Activated naive CD8-positive, alpha-beta T cell treated with anti-CD3 and anti-CD28 coated beads, Interleukin-2, amount 50 U/mL, for 24 hours (primary cell): ENCODE results near the gene TEX2.

ENCODE experiments used
- ATAC-seq: fragments of 150-1000 bp; cut with Tn5 transposase; one replicate; pipeline ENCODE4 v1.10.0; 2021
- DNase-seq: peaks from one replicate; pipeline ENCODE4 v3.0.0; 2021
- H3K27ac Mint-ChIP-seq: one replicate; pipeline ENCODE4 v1.8.0; 2021; ENCODE audit warnings: mild to moderate bottlenecking, mixed read lengths
- H3K27me3 Mint-ChIP-seq: one replicate; pipeline ENCODE4 v1.8.0; 2021; ENCODE audit warnings: mixed read lengths
- H3K36me3 Mint-ChIP-seq: one replicate; pipeline ENCODE4 v1.8.0; 2021; ENCODE audit warnings: low read depth, mixed read lengths
- H3K4me1 Mint-ChIP-seq: one replicate; pipeline ENCODE4 v1.8.0; 2021; ENCODE audit warnings: mixed read lengths
- H3K4me3 Mint-ChIP-seq: one replicate; pipeline ENCODE4 v1.8.0; 2021; ENCODE audit warnings: mild to moderate bottlenecking, moderate library complexity, mixed read lengths
- H3K9me3 Mint-ChIP-seq: one replicate; pipeline ENCODE4 v1.8.0; 2021; ENCODE audit warnings: mixed read lengths

The TEX2 gene

DNA sequence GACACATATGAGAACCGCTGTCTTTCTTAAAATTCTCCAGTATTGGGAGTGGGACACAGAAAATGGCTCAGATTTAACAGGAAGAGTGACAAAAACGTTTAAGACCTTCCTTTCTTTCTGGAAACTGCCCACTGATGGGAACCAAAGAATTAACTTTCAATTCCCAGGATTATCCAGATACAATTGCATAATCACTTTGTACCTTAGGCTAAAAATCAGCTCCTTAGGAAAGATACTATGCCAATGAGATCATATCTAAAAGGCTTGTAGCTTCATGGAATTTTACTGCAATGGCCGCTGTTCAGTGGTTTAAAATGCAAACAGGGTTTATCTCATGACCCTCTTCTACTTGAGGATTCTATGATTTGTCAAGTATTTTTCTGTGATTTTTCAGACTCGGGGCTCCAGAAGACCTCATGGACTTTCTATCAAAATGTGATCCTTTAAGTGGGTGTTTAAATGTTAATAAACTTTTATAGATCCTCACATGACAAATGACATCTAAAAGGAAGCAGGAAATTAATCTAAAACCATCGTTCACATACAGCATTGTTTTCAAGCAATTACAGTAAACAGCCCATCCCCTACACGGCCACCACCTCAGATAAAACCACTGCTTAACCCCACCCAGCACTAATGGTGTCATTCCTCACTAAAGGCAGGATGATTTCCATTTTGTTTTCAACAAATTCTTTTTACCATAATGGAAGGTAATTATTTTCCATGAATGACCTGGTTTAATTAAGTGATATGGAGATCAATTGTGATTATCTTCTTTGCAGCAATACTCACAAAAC, 101.5 kb downstream of the TEX2 start:
- H3K9me3 Mint-ChIP-seq, result no peaks in the 10 kb centered on the region
- DNase-seq (no peak), ATAC-seq (no peak)
- H3K36me3 Mint-ChIP-seq, result peaks cover 10% of the 10 kb centered on the region
- H3K4me3 Mint-ChIP-seq, result no peak overlapping the region
- no peak overlapping the region for H3K27ac Mint-ChIP-seq
- H3K27me3 Mint-ChIP-seq, result no peaks in the 10 kb centered on the region
- H3K4me1 Mint-ChIP-seq, result no peaks in the 10 kb centered on the region

DNA sequence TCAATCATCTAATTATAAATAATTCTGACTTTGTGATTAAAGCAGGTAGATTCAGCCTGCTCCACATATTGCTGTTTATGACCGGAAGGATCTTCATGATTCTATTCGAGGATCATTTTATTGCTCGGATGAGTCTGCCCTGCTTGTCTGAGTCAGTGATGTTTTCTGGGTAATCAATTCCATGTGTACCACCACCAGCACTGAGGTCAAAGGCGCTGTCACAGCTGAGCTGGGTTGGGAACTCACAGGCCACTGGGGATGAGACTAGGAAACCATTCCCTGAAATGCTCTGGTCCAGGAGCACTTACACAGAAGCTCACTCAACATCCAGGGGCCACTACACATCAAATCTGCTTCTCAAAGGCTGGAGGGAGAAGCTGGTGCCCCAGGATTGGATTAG, 102.7 kb downstream of the TEX2 start:
- DNase-seq, result no peak
- Mint-ChIP-seq H3K27ac (no peak overlapping the region), H3K4me3 (no peak overlapping the region), H3K27me3 (no peaks in the 10 kb centered on the region), H3K9me3 (no peaks in the 10 kb centered on the region), H3K36me3 (peaks cover 6% of the 10 kb centered on the region), H3K4me1 (no peaks in the 10 kb centered on the region)
- no peak for ATAC-seq

DNA sequence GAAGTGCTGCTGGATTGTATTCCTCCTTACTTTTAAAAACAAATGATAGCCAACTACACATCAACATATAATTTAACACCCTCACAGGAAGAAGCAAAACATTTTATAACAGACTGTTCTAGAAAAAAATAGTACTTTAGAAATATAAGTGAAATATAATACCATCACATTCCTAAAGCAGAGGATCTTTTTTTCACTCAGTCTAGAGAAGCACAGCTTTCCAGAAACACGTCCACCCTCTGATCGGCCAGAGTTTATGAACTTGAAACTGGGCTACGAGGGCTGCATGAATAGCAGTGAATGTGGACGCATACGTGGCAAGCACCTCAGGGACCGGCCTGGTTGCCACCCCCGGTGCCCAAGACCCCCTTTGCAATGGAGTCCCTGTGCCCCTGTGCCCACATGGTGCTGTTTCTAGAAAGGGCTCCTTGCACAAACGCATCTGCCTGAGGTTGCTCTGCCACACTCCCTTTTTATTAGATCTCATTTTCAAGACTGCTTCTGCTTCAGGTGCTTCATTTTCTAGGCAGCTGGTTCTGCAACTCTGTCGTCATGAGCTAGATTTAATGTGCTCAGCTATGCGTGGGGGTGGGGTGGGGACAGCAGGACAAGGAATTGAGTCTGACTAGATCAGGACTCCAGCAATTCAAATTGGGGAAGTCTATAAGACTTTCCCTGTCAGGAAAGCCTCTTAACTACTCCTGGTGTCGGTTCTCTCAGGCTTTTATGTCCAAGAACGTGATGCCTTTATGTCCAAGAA, 104.0 kb downstream of the TEX2 start:
- Mint-ChIP-seq H3K27ac (no peak overlapping the region), H3K4me3 (no peak overlapping the region), H3K27me3 (no peaks in the 10 kb centered on the region), H3K9me3 (no peaks in the 10 kb centered on the region), H3K36me3 (peaks cover 6% of the 10 kb centered on the region), H3K4me1 (no peaks in the 10 kb centered on the region)
- DNase-seq, result no peak
- ATAC-seq, result no peak

DNA sequence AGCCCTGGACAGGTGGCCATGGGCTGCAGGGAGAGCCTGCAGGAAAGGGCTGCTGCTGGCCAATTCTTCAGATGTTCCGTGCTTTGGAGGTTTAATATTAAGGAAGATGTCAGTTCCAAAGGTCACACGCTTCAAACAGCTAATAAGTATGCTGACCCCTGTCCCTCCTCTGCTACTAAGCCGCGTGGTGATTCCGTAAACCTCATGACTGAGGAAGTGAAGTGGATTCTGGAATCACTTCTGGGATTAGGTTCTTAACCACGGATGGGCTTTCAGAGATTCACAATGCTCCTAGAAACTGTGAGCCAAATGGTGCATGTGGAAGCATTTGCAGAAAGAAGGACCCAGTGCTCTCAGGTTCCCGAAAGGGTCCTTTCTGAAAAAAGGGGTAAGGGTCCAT, 104.7 kb downstream of the TEX2 start:
- ATAC-seq (no peak), DNase-seq (no peak)
- peaks cover 6% of the 10 kb centered on the region for H3K36me3 Mint-ChIP-seq
- H3K4me3 Mint-ChIP-seq, result no peak overlapping the region
- no peaks in the 10 kb centered on the region for H3K27me3 Mint-ChIP-seq
- no peak overlapping the region for H3K27ac Mint-ChIP-seq
- no peaks in the 10 kb centered on the region for H3K9me3 Mint-ChIP-seq
- no peaks in the 10 kb centered on the region for H3K4me1 Mint-ChIP-seq

DNA sequence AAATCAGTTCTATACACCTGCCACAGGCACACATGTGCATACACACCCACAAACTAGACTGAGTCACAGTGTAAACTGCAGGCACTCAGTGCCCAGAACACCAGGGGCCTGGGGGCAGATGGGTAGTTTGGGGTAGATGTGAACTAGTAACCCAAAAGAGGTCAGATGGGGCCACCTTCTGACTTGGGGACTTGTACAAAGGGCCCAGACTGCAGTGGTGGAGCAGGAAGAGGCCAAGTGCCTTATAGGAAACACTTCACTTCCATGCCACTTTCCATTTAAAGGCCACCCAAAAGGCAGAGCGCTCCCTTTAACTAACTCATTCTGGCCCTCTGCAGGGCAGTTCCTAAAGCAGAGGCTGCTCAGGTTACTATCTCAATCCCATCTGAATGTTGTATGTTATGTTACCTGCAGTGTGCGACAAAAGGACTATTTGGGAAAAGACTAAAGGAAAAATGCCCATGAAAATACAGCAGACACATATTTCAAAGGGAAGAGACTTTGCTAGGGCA, 105.3 kb downstream of the TEX2 start:
- no peaks in the 10 kb centered on the region for H3K27me3 Mint-ChIP-seq
- H3K27ac Mint-ChIP-seq, result no peak overlapping the region
- ATAC-seq, result no peak
- no peak overlapping the region for H3K4me3 Mint-ChIP-seq
- DNase-seq, result no peak
- no peaks in the 10 kb centered on the region for H3K9me3 Mint-ChIP-seq
- peaks cover 12% of the 10 kb centered on the region for H3K36me3 Mint-ChIP-seq
- H3K4me1 Mint-ChIP-seq, result no peaks in the 10 kb centered on the region

DNA sequence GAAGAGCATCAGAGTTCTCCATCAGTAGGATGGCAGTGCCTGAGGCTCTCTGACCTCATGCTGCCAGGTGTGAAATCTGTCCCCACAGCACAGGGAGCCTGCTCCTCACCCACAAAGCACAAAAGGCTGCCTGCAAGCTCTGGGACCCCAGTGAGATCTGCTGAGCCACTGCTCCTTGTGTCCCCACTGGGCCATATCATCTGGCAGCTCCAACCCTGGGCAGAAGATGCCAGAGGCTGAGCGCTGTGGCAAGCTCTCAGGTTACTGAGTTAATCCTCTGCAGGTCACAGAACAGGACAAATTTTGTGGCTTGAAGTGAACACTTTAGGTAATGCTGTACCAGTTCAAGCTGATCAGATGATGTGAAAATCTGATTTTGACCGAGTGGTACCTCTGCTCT, 106.4 kb downstream of the TEX2 start:
- no peaks in the 10 kb centered on the region for H3K9me3 Mint-ChIP-seq
- H3K27me3 Mint-ChIP-seq, result no peaks in the 10 kb centered on the region
- H3K36me3 Mint-ChIP-seq, result peaks cover 13% of the 10 kb centered on the region
- H3K4me1 Mint-ChIP-seq, result no peaks in the 10 kb centered on the region
- no peak overlapping the region for H3K27ac Mint-ChIP-seq
- ATAC-seq (no peak), DNase-seq (no peak)
- no peak overlapping the region for H3K4me3 Mint-ChIP-seq

DNA sequence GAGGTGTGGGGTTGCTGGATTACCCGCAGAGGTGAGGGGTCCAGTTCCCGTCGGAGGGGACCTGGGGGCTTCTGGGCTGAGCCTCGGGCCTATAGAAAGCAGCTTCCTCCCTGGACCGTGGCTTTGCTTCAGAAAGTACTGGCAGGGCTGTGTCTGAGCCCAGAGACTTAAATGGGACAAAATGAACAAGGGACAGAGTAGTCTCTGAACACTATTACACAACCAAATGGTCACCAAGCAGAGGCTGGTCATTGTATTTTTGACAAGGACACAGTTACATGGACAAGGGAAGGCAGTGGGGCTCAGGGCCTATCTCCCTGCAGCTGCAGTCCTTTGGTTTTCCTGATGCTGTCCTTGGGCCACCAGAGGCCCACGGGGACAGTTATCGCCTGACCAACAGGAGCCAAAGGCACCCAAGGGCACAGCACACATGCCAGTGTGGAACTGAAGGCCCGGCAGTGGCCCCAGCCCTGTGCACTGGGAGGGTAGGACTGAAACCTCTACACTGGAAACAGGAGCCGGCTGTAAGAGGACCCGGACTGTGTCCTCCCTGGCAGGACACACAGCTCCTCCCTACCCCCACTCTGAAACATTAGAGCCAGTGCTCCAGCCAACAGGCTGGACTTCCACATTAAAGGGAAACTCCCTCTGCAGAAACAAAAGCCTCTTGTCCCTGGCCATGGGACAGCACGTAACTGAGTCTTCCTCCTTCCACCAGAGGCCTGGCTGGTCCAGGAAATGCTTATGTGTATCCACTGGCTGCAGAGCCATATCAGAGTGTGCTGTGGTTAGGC, 107.1 kb downstream of the TEX2 start:
- H3K4me3 Mint-ChIP-seq, result no peak overlapping the region
- DNase-seq, result no peak
- no peaks in the 10 kb centered on the region for H3K9me3 Mint-ChIP-seq
- no peak overlapping the region for H3K27ac Mint-ChIP-seq
- peaks cover 12% of the 10 kb centered on the region for H3K36me3 Mint-ChIP-seq
- no peaks in the 10 kb centered on the region for H3K27me3 Mint-ChIP-seq
- no peak for ATAC-seq
- no peaks in the 10 kb centered on the region for H3K4me1 Mint-ChIP-seq

DNA sequence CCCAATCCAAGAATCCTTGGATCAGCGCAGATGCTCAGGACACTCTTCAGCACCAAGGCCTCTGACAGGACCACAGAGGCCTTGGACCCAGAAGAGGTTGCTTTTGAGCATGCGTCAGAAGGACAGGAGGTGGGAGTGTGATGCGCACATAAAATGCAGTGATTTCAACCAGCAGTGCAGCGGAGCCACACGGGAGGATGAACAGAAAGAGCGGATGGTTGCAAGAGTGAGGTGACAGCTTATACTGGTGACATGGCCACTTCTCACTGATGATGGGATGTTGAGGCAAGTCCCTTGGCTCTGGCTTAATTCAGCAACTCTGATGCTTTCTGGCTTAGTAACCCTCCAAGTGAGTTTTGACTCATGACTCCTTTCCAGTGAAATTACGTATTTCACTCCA, 107.9 kb downstream of the TEX2 start:
- H3K4me3 Mint-ChIP-seq, result no peak overlapping the region
- no peaks in the 10 kb centered on the region for H3K9me3 Mint-ChIP-seq
- ATAC-seq (no peak), DNase-seq (no peak)
- H3K27me3 Mint-ChIP-seq, result no peaks in the 10 kb centered on the region
- no peaks in the 10 kb centered on the region for H3K4me1 Mint-ChIP-seq
- H3K27ac Mint-ChIP-seq, result no peak overlapping the region
- H3K36me3 Mint-ChIP-seq, result peaks cover 12% of the 10 kb centered on the region

DNA sequence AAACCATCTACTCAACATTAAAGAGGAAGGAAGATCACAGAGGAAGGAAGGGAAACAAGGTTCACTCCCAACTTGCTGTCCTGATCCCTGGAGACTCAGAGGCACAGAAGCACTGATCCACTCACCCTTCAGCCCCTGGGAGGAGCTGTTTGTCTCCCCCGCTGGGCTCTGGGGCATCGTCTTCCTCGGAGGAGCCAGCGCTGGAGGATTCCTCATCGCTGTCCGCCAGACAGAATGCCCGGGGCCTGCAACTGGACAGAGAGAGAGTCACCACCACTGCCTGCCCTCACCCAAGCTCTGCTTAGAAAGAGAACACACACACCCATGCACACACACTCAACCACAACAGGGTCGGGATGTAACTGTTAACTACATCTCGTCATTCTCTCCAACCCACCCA, 108.3 kb downstream of the TEX2 start:
- no peaks in the 10 kb centered on the region for H3K27me3 Mint-ChIP-seq
- no peak overlapping the region for H3K27ac Mint-ChIP-seq
- no peak for ATAC-seq
- no peaks in the 10 kb centered on the region for H3K9me3 Mint-ChIP-seq
- no peak for DNase-seq
- H3K36me3 Mint-ChIP-seq, result peaks cover 12% of the 10 kb centered on the region
- H3K4me1 Mint-ChIP-seq, result no peaks in the 10 kb centered on the region
- no peak overlapping the region for H3K4me3 Mint-ChIP-seq

DNA sequence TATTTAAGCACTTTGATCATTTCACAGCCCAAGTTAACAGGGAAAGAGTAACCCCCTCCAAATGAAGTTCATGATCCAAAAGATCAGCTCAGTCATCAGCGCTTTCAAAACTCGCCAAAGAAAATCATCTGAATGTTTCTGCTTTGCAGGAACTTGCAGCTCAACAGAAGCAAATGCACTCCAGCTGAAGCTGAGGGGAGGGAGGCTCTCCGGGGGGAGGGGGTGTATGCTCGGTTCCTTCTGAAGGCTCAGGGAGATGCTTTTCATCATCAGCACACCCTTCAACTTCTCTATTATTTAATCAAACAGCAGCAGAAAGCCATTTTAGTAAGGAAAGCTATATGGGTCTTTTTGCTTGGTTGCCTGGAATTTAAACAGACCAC, 108.8 kb downstream of the TEX2 start:
- Mint-ChIP-seq H3K9me3 (no peaks in the 10 kb centered on the region), H3K27ac (no peak overlapping the region), H3K27me3 (no peaks in the 10 kb centered on the region), H3K4me1 (no peaks in the 10 kb centered on the region), H3K36me3 (peaks cover 12% of the 10 kb centered on the region), H3K4me3 (no peak overlapping the region)
- DNase-seq, result no peak
- no peak for ATAC-seq

DNA sequence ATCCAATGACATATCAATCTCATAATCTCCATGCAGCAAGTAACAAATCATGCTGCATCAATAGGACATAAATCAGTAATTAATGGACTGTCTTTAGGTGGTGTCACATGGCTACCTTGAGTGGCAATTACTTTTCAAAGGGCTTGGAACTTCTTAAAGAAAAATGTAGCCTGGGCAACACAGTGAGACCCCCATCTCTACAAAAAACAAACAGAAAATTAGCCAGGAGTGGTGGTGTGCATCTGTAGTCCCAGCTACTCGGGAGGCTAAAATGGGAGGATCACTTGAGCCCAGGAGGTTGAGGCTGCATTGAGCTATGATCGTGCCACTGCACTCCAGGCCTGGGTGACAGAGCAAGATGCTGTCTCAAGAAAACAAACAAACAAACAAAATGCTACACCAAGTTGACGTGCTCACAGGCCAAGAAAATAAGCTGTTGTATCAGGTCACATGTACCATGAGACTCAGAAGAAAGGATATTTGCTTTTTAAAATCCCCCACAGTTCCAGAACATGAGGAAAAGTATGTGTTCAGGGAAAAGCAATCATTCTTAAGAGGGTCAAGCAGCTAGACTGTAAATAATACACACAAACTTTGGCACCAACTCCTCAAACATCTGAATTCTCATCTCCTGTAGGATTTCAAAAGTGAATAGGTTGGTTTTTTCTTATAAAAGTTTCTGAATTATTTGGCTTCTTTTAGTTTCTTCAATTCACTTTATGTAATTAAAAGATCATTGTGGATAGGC, 109.3 kb downstream of the TEX2 start:
- Mint-ChIP-seq H3K27ac (no peak overlapping the region), H3K4me1 (no peaks in the 10 kb centered on the region), H3K9me3 (no peaks in the 10 kb centered on the region), H3K27me3 (no peaks in the 10 kb centered on the region), H3K36me3 (peaks cover 17% of the 10 kb centered on the region), H3K4me3 (no peak overlapping the region)
- DNase-seq, result no peak
- ATAC-seq, result no peak

DNA sequence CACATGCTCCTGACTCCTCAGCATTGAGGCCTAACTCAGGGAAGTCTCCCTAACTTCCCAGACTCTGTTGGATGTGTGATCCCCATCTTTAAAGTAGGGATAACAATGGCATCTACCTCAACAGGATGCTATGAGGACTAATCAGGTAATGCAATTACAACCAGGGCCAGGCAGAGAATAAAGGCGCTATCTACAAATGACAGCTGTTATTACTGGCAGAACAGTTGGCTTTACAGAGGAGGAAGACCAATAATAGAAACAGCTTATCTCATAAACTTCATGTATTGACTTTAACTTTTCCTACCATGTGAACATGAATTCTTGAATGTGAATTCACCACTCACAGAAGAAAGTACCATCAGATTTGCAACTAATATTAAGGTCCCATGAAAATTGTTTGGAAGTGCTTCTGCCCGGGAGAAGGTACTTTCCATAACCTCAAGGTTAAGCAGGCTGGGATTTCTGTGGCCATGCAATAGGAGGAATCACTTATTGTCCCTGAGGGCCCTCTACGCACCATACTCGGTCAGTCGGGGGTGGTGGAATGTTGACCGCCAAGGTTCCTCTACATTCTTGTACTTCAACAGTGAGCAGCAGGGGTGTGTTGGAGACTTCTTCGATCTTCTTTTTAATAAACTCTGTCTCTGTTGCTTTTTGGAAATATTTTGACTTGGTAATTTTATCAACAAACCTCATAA, 110.5 kb downstream of the TEX2 start:
- Mint-ChIP-seq H3K4me3 (no peak overlapping the region), H3K4me1 (peaks cover 5% of the 10 kb centered on the region), H3K27me3 (no peaks in the 10 kb centered on the region), H3K27ac (no peak overlapping the region), H3K36me3 (peaks cover 26% of the 10 kb centered on the region), H3K9me3 (no peaks in the 10 kb centered on the region)
- DNase-seq (no peak), ATAC-seq (no peak)

DNA sequence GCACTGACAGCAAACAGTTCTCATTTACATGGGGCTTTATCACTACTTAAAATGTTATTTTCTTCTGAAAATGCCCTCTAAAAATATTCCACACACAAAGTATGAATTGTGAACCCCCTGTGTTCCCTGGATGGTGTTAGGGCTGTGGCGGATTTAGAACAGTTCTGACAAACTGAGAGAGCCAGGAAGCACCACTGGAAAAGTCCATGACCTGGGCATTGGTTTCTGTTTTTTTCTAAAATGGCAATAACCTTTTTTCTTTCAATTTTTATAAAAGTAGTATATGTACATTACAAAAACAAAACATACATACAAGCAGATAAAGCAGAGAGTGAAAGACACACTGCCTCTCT, 112.1 kb downstream of the TEX2 start:
- H3K27ac Mint-ChIP-seq, result no peak overlapping the region
- no peak for DNase-seq
- no peak for ATAC-seq
- no peaks in the 10 kb centered on the region for H3K27me3 Mint-ChIP-seq
- H3K4me1 Mint-ChIP-seq, result peaks cover 17% of the 10 kb centered on the region
- H3K4me3 Mint-ChIP-seq, result no peak overlapping the region
- peaks cover 39% of the 10 kb centered on the region for H3K36me3 Mint-ChIP-seq
- no peaks in the 10 kb centered on the region for H3K9me3 Mint-ChIP-seq
